Colon (tissue), 2 donors: ENCODE data around the gene ARL10.

Experiments
- FAIRE-seq: peaks from 2 replicates; lab custom pipeline; 2012; peaks lifted over from hg19 to GRCh38; lab: Jason Lieb, UNC
- donor health status: control.
- donor health status: control.

The ARL10 gene, protein sequence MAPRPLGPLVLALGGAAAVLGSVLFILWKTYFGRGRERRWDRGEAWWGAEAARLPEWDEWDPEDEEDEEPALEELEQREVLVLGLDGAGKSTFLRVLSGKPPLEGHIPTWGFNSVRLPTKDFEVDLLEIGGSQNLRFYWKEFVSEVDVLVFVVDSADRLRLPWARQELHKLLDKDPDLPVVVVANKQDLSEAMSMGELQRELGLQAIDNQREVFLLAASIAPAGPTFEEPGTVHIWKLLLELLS

DNA sequence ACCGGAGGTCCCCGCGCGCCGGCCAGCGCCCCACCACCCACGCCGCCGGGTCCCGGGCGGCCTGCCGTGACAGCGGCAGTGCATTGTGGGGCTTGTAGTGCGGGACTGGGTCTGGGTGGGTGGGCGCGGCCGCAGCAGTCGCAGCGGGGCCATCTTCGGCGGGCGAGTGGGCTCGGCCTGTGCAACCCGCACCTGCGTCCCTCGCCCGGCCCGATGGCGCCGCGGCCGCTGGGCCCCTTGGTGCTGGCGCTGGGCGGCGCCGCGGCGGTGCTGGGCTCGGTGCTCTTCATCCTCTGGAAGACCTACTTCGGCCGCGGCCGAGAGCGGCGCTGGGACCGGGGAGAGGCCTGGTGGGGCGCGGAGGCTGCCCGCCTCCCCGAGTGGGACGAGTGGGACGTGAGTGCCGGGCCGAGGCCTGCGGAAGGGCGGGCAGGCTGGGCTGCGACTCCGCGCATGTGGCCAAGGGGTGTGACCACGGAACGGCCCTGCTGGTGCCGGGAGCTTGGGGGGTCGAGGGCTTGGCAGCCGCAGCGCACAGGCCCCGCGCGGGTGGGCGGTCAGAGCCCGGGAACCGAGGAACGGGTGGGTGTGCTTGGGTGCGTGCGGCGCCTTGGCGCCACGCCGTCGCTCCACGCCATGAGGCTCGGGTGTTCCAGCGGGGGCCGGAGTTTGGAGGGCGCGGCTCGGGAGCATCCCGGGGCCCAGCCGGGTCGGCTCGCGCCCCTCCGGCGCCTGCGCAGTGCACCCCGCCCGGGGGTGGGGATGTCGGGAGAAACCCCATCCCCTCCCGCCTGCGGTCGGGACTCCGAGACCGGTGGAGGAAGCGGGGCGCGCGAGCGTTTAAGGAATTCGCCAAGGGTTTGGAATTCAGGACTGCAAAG lies at the start of gene ARL10:
Gene ARL10 (plus strand): TSS at position 137 of the 881 bp plus-strand sequence. CDS start 77 bp downstream, at position 214.
- no peak for FAIRE-seq

DNA sequence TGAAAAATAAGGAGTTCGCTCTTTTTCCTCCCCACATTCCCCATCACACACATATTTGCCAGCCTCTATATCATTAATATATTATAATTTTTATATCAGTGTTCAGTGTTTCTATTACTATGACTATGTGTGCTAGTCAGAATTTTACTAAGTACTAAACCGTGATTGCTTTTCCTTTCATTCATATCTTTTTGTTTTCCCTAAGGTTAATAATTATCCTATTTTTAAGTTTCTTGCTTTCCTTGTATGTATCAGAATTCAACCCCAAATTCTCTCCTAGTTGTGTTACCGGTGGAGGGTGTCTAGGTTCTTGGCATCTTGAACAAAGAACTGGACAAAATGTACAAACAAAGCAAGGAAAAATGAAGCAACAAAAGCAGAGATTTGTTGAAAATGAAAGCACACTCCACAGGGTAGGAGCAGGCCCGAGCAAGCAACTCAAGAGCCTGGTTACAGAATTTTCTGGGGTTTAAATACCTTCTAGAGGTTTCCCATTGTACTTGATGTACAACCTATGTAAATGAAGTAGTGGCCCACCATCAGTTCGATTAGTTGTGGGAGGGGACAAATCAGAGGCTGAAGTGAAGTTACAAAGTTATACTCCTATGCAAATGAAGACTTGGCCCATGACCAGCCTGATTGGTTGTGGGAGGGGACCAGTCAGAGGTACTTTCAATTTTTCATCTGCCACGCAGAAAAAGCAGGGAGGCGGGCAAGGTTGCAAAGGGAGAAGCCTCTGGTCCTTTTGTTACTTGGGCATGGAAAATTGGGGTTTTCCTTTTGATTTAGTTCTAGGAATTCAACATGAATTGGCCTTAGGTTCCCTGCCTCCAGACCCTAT lies 47.5 kb upstream of the ARL10 start:
- FAIRE-seq, result no peak

DNA sequence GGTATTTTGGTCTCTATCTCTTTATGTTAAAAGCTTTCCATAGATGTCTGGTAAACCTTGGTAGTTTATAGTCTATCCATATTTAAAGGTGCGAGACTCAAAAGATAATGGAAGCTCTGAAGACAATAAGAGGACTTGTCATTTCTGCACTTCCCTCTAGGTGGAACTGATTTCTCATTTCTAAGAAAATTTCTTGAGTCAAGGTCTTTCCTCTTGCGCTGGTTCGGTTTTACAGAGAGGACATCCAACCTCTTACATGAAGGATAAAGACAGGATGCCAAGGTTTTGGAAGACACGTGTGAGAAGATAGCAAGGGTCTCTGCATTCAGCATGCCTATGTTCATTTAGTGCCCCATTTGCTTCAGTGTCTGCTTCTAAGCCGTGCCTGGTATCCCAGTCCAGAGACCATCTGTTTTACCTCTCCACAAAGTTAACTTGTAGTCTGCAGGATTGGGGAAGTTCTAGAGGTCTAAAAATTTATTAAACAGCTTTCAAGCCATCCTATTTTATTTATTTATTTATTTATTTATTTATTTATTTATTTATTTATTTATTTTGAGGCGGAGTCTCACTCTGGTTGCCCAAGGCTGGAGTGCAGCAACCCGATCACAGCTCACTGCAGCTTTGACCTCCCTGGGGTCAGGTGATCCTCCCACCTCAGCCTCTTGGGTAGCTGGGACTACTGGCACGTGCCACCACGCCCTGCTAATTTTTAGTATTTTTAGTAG lies 45.3 kb upstream of the ARL10 start:
- no peak for FAIRE-seq

DNA sequence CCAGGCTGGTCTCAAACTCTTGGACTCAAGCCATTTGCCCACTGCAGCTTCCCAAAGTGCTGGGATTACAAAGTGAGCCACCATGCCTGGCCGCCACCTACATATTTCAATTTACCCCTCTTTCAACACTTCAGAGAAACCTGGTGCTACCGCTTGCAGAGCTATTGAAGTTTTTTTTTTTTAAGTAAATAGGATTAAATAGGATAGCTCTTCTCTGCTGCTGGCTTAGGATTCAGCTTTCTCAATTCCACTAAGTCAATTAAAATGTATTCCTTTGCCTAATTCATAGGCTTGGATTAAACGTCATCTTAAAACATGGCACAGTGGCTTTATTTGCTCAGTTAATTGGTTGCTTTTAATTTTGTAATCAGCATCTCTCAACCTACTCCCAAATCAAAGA lies 44.7 kb upstream of the ARL10 start:
- FAIRE-seq, result no peak

DNA sequence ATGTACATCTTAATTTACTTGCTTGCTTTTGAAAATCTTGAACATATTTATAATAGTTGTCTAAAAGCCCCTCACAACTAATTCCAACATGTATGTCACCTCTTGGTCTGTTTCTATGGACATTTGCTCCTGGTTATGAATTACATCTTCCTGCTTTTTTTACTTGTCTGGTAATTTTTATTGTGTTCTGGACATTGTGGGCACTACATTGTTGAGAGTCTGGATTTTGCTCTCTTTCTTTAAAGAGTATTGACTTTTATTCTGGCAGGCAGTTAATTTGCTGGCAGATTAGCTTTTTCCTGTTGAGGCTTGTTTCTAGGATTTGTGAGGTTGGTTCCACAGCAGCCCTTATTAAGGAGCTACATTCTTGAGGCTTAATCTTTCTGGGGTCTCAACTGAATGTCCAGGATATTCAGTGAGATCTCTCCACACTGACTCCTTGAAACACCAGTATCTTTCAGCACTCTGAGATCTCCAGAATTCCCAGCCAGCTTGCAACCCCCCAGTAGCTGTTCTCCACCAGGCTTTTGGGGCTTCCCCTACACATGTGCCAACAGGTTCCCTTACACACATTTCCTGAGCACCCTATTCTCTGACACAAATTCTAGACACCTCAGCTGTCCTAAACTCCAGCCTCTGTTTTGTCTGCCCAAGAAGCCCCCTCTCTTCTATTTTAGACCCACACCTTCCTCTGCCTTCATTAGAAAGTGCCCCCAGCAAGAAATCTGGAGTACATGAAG lies 31.1 kb upstream of the ARL10 start:
- no peak for FAIRE-seq

DNA sequence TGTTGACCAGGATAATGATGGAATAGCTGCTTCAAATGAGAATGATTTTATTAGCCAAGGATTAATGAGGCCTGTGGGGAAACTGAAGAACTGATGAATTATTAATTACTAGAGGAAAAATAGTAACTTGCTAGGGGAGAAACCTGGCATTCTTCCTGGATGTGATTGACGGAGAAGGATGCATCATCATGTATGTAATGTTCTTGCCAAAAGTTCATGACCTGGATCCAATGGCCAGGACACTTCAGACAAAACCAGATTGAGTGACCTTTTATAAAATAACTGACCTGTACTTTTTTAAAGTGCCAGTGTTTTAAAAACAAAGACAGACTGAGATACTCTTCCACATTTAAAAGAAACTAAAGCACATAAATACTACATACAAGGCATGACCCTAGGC lies 27.4 kb upstream of the ARL10 start:
- no peak for FAIRE-seq

DNA sequence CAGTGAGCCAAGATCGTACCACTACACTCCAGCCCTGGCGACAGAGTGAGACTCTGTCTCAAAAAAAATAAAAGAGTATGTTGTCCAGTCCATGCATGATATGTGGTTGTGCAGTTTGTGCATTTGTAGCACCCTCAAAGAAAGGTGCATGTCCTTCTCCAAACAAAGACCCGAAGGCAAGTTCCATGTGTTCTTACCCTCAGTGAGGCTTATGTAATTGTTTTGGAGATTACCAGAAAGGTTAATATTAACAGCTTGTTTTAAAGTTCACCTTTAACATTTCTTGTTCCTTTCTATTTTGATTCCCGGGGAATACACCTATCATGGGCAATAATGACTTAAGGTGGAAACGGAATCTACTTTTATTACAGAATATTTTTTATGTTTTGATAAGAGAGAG lies 26.0 kb upstream of the ARL10 start:
- no peak for FAIRE-seq

DNA sequence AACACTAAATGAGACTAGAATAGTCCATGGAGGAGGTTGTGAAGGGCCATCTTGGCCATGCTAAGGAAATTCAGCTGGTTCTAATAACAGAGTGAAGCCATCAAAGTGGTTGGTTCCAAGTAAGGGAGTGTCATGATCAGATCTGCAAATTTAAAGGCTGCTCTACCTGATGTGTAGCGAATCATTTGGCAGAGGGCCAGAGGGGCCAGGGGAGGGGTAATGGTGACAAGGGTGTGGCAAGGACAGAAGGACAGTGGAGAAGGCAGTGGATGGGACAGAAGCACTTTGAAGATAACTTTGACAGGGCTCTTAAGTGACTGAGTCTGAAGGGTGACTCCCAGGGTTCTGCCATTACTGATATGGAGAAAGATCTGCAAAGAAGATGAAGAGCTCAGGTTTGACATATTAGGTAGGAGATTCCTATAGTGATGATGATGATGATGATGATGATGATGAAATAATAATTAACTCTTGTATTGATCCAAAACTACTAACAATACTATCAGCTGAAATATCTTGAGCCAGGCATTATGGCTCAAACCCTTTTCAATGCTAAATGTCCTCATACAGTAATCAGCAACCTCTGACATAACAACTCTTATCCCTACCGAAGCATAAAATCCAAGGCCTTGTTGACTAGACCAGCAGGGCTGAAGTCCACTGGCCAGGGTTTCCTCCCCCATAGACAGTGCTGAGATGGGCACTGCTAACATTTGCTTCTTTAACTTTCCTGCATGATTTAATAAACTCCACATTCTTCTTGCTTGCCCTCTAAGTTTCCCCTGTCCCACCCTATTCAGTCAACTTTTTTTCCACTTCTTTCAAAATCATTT lies 23.7 kb upstream of the ARL10 start:
- no peak for FAIRE-seq

DNA sequence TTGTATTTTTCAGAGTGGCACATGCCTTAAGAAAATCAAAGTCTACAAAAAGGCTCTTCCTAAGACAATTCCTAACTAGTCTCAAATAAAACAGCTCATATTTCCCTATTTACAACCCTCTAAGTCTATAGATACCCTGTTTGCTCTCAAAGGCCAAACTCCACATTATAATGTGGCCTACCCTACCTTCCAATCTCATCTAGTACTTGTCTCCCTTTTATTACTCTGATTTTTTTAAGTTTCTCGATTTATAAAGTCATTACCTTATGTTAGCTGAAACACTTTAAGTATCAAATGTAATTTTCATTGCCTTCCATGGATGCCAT lies 23.2 kb upstream of the ARL10 start:
- FAIRE-seq, result no peak

DNA sequence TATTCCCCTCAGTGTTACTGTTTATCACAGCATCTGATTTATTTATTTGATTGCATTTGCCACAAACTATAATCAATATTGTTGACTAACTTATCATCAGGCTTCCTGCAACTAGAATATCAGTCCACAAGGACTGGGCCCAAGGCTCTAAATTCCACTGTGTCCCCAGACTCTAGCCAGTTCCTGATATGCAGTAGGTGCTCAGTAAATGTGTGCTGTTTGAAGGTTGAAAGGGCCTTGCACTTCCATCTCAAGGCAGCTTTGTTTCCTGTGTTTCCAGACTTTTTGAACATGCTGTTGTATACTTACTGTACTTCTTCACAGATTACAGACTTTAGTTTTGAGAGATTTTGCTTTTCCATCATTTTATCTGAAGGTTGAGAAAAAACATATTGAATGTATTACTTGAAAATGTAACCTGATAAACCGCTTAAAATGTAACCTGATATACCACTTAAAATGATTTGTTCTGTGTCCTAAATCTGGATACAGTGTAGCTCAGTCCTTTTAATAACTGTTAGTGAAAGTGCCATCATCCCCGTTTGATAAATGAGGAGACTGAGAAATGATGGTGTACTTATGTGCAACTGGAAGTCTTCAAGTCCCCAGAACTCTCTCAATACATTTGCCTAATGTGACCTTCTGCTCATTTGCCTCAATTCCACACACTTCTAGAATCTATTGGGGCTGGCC lies 22.4 kb upstream of the ARL10 start:
- no peak for FAIRE-seq

DNA sequence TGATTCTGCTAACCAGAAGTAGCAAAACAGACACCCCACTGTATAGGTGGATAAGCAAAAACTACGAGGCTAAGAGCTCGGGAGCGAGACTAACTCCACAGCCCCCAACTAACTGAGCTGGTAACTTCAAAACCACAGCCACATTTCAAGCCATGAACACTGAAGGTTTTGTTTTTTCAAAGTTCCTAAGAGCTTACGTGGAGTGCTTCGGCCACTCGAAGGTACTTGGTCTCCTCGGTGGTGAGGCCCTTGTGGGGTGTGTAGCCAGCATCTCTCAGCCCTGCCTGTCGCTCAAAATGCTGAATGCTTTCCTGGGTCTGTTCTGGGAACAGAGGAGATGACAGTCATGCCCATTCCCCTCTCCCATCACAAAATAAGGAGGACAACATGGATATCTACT lies 14.9 kb upstream of the ARL10 start:
- no peak for FAIRE-seq

DNA sequence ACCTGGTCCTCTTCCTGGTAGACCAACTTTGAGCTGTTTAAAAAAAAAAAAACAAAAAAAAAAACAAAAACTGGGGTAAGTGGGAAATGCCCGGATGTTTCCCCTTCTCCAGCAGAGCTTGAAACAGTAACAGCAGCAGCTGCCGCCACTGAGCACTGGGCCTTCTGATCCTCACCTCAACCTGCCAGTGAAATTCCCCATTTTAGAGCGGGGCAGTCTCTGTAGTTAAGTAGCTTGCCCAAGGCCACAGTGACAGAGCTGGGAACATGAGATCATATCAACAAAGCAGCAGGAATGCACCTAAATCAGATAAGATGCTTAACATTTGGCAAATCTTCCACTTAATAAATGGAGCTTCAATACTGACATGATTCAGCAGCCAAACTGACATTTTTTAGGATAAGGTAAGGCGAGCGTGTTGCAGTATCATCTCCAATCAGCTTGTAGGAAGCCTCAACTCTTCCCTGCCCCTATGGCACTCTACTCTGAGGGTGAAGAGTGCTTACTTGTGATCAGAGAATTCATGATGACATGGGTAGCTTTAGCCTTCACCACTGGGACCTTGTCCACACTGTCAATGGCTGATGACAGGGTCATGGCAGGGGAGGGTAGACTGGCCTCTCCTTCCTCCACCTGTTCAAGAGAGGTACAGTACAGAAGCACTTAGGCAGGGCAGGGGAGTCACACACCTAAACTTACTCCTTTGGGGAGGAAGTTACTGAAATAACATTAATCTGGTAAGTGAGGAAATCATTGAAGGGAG lies 13.0 kb upstream of the ARL10 start:
- no peak for FAIRE-seq

DNA sequence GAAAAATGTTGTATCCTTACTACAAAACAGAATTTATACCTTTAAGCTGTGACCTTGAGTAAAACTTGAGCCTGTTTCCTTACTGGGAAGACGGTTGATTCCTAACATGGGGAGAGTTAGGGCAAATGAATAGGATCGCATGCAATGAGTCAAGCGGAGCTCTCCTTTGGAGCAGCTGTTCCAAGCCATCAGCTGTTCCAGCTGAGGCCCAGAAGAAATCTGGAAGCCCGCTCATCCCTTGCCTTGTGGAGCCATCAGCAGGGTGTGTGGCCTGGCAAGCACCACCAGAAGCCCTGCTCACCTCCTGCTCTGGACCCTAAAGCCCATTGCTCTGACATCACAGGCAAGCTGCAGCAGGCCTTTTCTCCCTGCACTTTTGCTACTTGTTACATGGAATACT lies 11.8 kb upstream of the ARL10 start:
- FAIRE-seq, result no peak

DNA sequence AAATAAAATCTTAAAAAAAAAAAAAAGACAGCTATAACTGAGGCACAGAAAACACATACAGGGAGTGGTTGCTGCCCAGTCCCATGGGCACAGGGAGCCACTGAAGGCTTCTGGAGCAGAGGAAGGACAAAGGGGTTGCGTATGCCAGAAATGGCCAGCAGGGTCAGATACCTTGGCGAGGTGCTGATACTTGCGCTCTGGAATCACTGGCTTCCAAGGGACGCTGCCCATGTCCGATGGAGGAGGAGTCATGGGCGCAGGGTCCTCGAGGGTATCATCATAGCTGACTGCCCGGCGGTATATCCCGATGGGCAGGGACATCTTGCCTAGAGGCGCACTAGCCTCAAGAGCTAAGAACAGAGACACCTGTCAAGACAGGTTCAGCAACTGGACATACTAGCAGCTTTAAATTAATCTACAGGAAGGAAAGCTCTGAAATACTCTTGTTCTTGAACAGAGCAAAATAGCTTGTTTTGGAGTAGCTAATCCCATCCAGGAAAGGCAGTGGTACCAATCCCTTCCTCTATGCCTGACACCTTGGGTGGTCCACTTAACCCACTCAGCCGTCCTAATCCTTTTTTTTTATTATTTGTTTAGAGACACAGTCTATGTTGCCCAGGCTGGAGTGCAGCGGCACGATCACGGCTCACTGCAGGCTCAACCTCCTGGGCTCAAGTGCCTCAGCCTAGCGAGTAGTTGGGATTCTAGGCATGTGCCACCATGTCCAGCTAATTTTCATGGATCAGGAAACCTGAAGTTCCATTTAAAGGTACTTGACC lies 9.7 kb upstream of the ARL10 start:
- no peak for FAIRE-seq

DNA sequence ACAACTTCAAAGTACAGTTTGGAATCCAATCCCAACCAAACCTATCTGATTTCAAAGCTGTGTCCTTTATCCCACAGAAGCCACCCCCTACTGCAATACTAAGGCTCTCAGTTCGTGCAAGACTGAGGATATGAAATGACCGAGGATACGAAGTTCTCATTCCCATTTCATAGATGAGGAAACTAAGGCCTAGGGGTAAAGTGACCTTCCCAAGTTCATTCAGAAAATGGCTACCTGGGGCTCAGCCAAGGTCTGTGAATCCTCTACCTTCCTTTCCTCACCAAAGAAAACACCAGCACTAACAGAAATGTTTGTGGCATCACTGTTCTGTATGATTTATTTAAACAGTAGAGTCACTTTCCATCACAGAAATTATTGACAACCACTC lies 9.1 kb upstream of the ARL10 start:
- FAIRE-seq, result no peak

DNA sequence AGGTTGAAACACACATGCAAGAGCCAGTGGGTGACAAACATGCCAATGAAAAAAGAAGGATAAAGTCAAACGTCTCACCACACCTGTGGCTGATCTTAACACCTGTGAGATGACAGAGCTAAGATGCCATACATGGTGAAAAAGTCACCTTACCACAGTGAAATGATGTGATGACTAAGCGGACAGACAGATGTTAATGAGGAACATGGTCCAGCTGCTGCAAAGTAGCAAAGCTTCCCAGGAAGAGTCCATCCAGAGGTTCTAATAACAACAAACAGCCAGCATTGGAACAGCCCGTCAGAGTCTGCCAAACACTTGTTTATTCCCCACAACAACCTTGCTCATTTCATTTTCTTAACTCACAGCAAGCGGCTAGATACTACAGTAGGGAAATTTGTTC lies 5.6 kb upstream of the ARL10 start:
- FAIRE-seq, result no peak

DNA sequence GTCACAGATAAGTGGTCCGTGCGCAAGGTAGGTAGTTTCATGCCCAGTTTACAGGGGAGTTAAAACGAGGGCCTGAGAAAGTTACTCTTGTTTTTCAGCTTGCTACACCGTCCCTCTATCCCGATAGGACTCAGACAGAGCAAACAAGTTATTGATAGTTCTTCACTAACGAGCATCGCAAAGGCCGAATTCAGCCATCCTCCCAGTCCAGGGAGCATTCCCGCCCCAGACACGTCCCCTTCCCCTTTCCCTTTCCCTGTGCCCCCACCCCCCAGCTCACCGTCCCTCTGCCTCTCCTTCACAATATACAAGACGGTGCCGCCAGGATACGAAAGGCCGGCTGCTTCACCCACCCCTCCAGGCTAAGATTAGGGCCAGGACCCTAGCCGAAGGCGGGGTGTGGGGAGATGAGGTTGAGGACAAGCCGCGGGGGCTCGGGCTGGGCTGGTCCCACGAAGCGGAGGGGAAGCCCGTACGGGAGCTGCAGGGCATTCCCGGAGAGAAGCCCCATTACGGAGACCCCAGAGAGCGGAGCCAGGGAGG lies 4.3 kb upstream of the ARL10 start:
- no peak for FAIRE-seq
